ENCODE data around the gene JCHAIN. TPM values are rescaled to one million over a fixed set of nuclear protein-coding genes. Genes with fewer than 3 reads are reported as not detected.
A peak's percentile ranks its signal among the peaks of the same experiment; 100 is the strongest.

The JCHAIN gene
- polyA plus RNA-seq, 1 experiment: 0.61 TPM

- no peak for DNase-seq (ENCODE audit: low read depth, low spot score)
- peak overlapping the region; percentile 54 for H3K27ac ChIP-seq (ENCODE audit: low read depth, low read length)
- CTCF ChIA-PET: interaction anchor here (1.2 kb wide), 1 partner anchor 29 kb away, joined by 4 read pairs; no protein-coding TSS in a partner anchor
Measured at GRCh38 chr4:70706044-70706461, 39.7 kb upstream of the JCHAIN start.

GRCh38 chr4:70705183-70706043 lies 39.1 kb upstream of the JCHAIN start:
- no peak for DNase-seq (ENCODE audit: low read depth, low spot score)
- Histone ChIP-seq H3K27me3 (ENCODE audit: control insufficient read depth, insufficient read depth, low read length) (no peaks in the 10 kb centered on the region), H3K4me3 (ENCODE audit: low read depth, low read length) (peak overlapping the region; percentile 77), H3K27ac (ENCODE audit: low read depth, low read length) (peak overlapping the region; percentile 54), H3K9me3 (ENCODE audit: control insufficient read depth, insufficient read depth, low read length) (no peaks in the 10 kb centered on the region)
- ChIA-PET CTCF (interaction anchor here (1.1 to 2.8 kb wide), 5 partner anchors 16 to 53 kb away, joined by 3 to 30 read pairs (median 7); partner anchors contain the start of genes RUFY3 and UTP3), POLR2A (interaction anchor here (0.6 to 3.5 kb wide), 5 partner anchors 10 to 261 kb away, joined by 3 to 13 read pairs (median 3); partner anchors contain the start of gene RUFY3)
- TF ChIP-seq CTCF (IDR thresholded peaks at IDR 0.05; ENCODE audit: low read depth, low read length): no peak

More at GRCh38 chr4:70706044-70706461, 39.7 kb upstream of the JCHAIN start:
- Histone ChIP-seq H3K9me3 (ENCODE audit: control insufficient read depth, insufficient read depth, low read length) (no peaks in the 10 kb centered on the region), H3K27me3 (ENCODE audit: control insufficient read depth, insufficient read depth, low read length) (no peaks in the 10 kb centered on the region), H3K4me3 (ENCODE audit: low read depth, low read length) (peak overlapping the region; percentile 77)
- no peak for TF ChIP-seq CTCF (IDR thresholded peaks at IDR 0.05; ENCODE audit: low read depth, low read length)
- POLR2A ChIA-PET: interaction anchor here (0.7 to 3.5 kb wide), 3 partner anchors 16 to 79 kb away, joined by 3 to 13 read pairs (median 3); partner anchors contain the start of gene RUFY3

- CTCF ChIA-PET: interaction anchor here (1.1 to 2.8 kb wide), 6 partner anchors 13 to 53 kb away, joined by 3 to 30 read pairs (median 6); partner anchors contain the start of genes RUFY3 and UTP3
- no peaks in the 10 kb centered on the region for H3K9me3 ChIP-seq (ENCODE audit: control insufficient read depth, insufficient read depth, low read length)
- H3K27ac ChIP-seq (ENCODE audit: low read depth, low read length): peak overlapping the region; percentile 24
- POLR2A ChIA-PET: interaction anchor here (0.6 to 3.5 kb wide), 4 partner anchors 17 to 262 kb away, joined by 3 to 13 read pairs (median 4); partner anchors contain the start of gene RUFY3
- H3K27me3 ChIP-seq (ENCODE audit: control insufficient read depth, insufficient read depth, low read length): no peaks in the 10 kb centered on the region
- TF ChIP-seq CTCF (IDR thresholded peaks at IDR 0.05; ENCODE audit: low read depth, low read length): no peak
- H3K4me3 ChIP-seq (ENCODE audit: low read depth, low read length): peak overlapping the region; percentile 77
- no peak for DNase-seq (ENCODE audit: low read depth, low spot score)
Measured at GRCh38 chr4:70704931-70705182, 38.5 kb upstream of the JCHAIN start.

GRCh38 chr4:70704215-70704930 lies 38.1 kb upstream of the JCHAIN start:
- CTCF ChIA-PET: interaction anchor here (0.5 to 2.8 kb wide), 17 partner anchors 10 to 650 kb away, joined by 3 to 30 read pairs (median 4); partner anchors contain the start of genes RUFY3 and UTP3

More at GRCh38 chr4:70704215-70704930, 38.1 kb upstream of the JCHAIN start:
- POLR2A ChIA-PET: interaction anchor here (0.6 to 3.5 kb wide), 6 partner anchors 16 to 263 kb away, joined by 3 to 13 read pairs (median 5); partner anchors contain the start of genes RUFY3 and UTP3
- H3K27me3 ChIP-seq (ENCODE audit: control insufficient read depth, insufficient read depth, low read length): no peaks in the 10 kb centered on the region
- H3K9me3 ChIP-seq (ENCODE audit: control insufficient read depth, insufficient read depth, low read length): no peaks in the 10 kb centered on the region
- H3K4me3 ChIP-seq (ENCODE audit: low read depth, low read length): peak overlapping the region; percentile 77
- DNase-seq (ENCODE audit: low read depth, low spot score): no peak
- peak; percentile 40 for TF ChIP-seq CTCF (IDR thresholded peaks at IDR 0.05; ENCODE audit: low read depth, low read length)
- peak overlapping the region; percentile 97 for H3K27ac ChIP-seq (ENCODE audit: low read depth, low read length)
